ENCODE data around the gene PRRT1B. TPM values are rescaled to one million over a fixed set of nuclear protein-coding genes. Genes with fewer than 3 reads are reported as not detected.
A peak's percentile ranks its signal among the peaks of the same experiment; 100 is the strongest.

The PRRT1B gene
- total and polyA plus RNA-seq, 9 of the 15 experiments (the other 6 are each of a cell fraction or from before 2014, with no cell fraction given), result not detected

DNA sequence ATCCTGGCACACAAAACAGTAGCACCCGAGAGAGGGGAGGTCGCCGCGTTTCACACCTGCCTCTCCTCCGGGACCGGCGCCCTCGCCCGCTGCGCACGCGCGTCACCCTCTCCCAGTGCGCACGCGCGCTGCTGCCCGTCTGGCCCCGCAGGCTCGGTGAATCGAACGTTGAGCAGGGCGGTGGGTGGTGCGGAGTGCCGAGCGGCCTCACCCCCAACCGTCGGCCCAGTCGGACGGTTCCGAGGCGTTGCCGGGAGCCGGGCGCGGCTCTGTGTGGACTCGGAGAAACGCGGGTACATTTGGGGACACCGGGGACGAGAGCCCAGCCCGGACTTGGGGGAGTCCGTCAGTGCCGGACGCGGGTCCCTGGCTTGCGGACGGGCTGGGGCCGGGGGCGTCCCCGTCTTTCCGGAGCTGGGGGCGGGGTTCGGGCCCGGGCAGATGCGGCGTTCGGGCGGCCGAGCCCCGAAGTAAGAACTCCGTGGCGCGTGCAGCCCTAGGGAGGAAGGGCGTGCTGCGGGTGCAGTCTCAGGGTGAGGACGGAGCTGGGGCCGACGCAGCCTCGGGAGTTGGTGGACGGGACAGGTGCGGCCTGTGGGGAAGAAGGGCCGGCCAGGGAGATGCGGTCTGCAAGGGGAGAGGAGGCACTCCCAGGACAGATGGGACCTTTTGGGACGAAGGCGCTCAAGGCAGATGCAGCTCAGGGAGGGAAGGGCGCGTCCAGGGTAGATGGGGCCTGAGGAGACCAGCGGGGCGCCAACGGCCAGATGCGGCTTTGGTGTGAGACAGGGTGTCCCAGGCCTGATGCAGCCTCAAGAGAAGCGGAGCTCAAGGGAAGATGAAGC lies 42.3 kb upstream of the PRRT1B start, which contains the start of gene POMT1:
Gene POMT1 (plus strand): TSS at position 138 of the 845 bp plus-strand sequence. CDS start 1,301 bp downstream, outside the sequence.
- peak; percentile 84 for FAIRE-seq
- H3K4me3 ChIP-seq, result peak within 1 kb of the TSS; percentile 89
- H2AFZ ChIP-seq (ENCODE audit: low read depth, low read length), result peak within 1 kb of the TSS; percentile 94
- H3K4me1 ChIP-seq (replicated peaks in 1 of 2; ENCODE audit: control insufficient read depth in 2 of 2, insufficient read depth in 2 of 2, low read length in 2 of 2), result peaks cover 4 to 25% of the 10 kb centered on the region in 2 experiments; a peak in 4 of 5 replicates
- ChIA-PET POLR2A (interaction anchor here (0.6 to 1.3 kb wide), 7 partner anchors 9 to 453 kb away, joined by 3 to 4 read pairs (median 3); no protein-coding TSS in a partner anchor), CTCF (ENCODE audit: low intra/inter-chr PET ratio) (interaction anchor here (0.9 kb wide), 1 partner anchor 237 kb away, joined by 4 read pairs; no protein-coding TSS in a partner anchor)
- H3K9me3 ChIP-seq (replicated peaks; ENCODE audit: control insufficient read depth, insufficient read depth, low read depth, low read length), result no peaks in the 10 kb centered on the region
- H3K79me2 ChIP-seq (ENCODE audit: control insufficient read depth, insufficient read depth, low read length), result peaks cover 10% of the 10 kb centered on the region
- peak within 1 kb of the TSS; percentile 86 for H3K4me2 ChIP-seq (ENCODE audit: insufficient read depth, low read length)
- H4K20me1 ChIP-seq (replicated peaks; ENCODE audit: control insufficient read depth, insufficient read depth, low read length), result 0 out of 2 replicates have a peak, but pooled peaks cover 4% of the 10 kb centered on the region
- peak within 1 kb of the TSS; percentile 70 to 95 for H3K9ac ChIP-seq (ENCODE audit: insufficient read depth in 1 of 2, low read depth in 2 of 2, low read length in 2 of 2)
- no peaks in the 10 kb centered on the region for H3K27me3 ChIP-seq (ENCODE audit: control insufficient read depth in 2 of 2, insufficient read depth in 2 of 2, low read length in 2 of 2)
- peak within 1 kb of the TSS; percentile 62 for H3K27ac ChIP-seq (ENCODE audit: extremely low read depth, low read depth, low read length)
- WGBS (ENCODE audit: insufficient coverage, low coverage, missing lambda C conversion rate), result under 1% methylated on average over 48 of the region's 83 CpGs
- intact Hi-C loops (cut with micrococcal nuclease) (loop anchor here (10.0 kb wide), 1 partner anchor 242 kb away; the partner anchor contains the start of gene RAPGEF1), in situ Hi-C loops (cut with MboI) (no loop called here)
- peaks cover 24% of the 10 kb centered on the region; the same call in 2 of the 3 replicates for H3K36me3 ChIP-seq (ENCODE audit: control insufficient read depth, insufficient read depth, low read length)
- peak; percentile 91 for ATAC-seq
- peak; percentile 93 to 99 (median 98) for DNase-seq (ENCODE audit: extremely low read depth in 1 of 4, low spot score in 3 of 4)
- no peaks in the 10 kb centered on the region for H3K9me1 ChIP-seq (ENCODE audit: control insufficient read depth, insufficient read depth, low read length)
- BruUV-seq (replicated peaks), result TSS peak; percentile 28
- TF ChIP-seq, protein P1, sequence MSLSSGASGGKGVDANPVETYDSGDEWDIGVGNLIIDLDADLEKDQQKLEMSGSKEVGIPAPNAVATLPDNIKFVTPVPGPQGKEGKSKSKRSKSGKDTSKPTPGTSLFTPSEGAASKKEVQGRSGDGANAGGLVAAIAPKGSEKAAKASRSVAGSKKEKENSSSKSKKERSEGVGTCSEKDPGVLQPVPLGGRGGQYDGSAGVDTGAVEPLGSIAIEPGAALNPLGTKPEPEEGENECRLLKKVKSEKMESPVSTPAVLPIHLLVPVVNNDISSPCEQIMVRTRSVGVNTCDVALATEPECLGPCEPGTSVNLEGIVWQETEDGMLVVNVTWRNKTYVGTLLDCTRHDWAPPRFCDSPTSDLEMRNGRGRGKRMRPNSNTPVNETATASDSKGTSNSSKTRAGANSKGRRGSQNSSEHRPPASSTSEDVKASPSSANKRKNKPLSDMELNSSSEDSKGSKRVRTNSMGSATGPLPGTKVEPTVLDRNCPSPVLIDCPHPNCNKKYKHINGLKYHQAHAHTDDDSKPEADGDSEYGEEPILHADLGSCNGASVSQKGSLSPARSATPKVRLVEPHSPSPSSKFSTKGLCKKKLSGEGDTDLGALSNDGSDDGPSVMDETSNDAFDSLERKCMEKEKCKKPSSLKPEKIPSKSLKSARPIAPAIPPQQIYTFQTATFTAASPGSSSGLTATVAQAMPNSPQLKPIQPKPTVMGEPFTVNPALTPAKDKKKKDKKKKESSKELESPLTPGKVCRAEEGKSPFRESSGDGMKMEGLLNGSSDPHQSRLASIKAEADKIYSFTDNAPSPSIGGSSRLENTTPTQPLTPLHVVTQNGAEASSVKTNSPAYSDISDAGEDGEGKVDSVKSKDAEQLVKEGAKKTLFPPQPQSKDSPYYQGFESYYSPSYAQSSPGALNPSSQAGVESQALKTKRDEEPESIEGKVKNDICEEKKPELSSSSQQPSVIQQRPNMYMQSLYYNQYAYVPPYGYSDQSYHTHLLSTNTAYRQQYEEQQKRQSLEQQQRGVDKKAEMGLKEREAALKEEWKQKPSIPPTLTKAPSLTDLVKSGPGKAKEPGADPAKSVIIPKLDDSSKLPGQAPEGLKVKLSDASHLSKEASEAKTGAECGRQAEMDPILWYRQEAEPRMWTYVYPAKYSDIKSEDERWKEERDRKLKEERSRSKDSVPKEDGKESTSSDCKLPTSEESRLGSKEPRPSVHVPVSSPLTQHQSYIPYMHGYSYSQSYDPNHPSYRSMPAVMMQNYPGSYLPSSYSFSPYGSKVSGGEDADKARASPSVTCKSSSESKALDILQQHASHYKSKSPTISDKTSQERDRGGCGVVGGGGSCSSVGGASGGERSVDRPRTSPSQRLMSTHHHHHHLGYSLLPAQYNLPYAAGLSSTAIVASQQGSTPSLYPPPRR (CRISPR knock-in tag; IDR thresholded peaks at IDR 0.05; ENCODE audit: borderline replicate concordance), result 0 out of 2 replicates have a peak, but pooled peaks have one; percentile 46
- TF ChIP-seq BRCA1 (IDR thresholded peaks at IDR 0.05) (no peak), BRCA1 (CRISPR knock-in tag; IDR thresholded peaks at IDR 0.05) (no peak), TEAD1 (CRISPR knock-in tag; IDR thresholded peaks at IDR 0.05) (no peak), SAP30 (IDR thresholded peaks at IDR 0.05; ENCODE audit: borderline replicate concordance, insufficient read depth, low read depth, low read length, poor library complexity, severe bottlenecking) (peak; percentile 67), ZFP36 (IDR thresholded peaks at IDR 0.05; ENCODE audit: low read depth, low read length, partially characterized antibody) (peak; percentile 22), GABPB1 (CRISPR knock-in tag; IDR thresholded peaks at IDR 0.05) (peak; percentile 75), ZNF12 (CRISPR knock-in tag; IDR thresholded peaks at IDR 0.05) (no peak), ZNF75A (CRISPR knock-in tag; IDR thresholded peaks at IDR 0.05) (no peak), BRD9 (IDR thresholded peaks at IDR 0.05; ENCODE audit: low read depth, partially characterized antibody) (no peak), CCAR2 (IDR thresholded peaks at IDR 0.05; ENCODE audit: low read depth, low read length) (no peak), KDM2B (CRISPR knock-in tag; IDR thresholded peaks at IDR 0.05) (0 out of 2 replicates have a peak, but pooled peaks have one; percentile 35), ZNF311 (CRISPR knock-in tag; IDR thresholded peaks at IDR 0.05) (no peak)
- TF ChIP-seq, protein P2, sequence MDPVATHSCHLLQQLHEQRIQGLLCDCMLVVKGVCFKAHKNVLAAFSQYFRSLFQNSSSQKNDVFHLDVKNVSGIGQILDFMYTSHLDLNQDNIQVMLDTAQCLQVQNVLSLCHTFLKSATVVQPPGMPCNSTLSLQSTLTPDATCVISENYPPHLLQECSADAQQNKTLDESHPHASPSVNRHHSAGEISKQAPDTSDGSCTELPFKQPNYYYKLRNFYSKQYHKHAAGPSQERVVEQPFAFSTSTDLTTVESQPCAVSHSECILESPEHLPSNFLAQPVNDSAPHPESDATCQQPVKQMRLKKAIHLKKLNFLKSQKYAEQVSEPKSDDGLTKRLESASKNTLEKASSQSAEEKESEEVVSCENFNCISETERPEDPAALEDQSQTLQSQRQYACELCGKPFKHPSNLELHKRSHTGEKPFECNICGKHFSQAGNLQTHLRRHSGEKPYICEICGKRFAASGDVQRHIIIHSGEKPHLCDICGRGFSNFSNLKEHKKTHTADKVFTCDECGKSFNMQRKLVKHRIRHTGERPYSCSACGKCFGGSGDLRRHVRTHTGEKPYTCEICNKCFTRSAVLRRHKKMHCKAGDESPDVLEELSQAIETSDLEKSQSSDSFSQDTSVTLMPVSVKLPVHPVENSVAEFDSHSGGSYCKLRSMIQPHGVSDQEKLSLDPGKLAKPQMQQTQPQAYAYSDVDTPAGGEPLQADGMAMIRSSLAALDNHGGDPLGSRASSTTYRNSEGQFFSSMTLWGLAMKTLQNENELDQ (CRISPR knock-in tag; IDR thresholded peaks at IDR 0.05; ENCODE audit: borderline replicate concordance), result no peak
